NCI-H2196 treated with DMSO at 0.1 percent for 48 hours (cell line): ENCODE data around the gene PAX2.

Source experiments
- DNase-seq: peaks from one replicate; lab custom pipeline; 2025; ENCODE audit not compliant: unreplicated experiment; lab: John Stamatoyannopoulos, UW

PAX2 gene

GRCh38 chr10:100737355-100738054 is 7.9 kb upstream of the PAX2 start:
- DNase-seq, result no peak

GRCh38 chr10:100738055-100738827 is 7.1 kb upstream of the PAX2 start:
- DNase-seq, result no peak

- no peak for DNase-seq
Measured at GRCh38 chr10:100739517-100740368, 5.6 kb upstream of the PAX2 start.

- no peak for DNase-seq
Measured at GRCh38 chr10:100740476-100741377, 4.7 kb upstream of the PAX2 start.

- DNase-seq, result no peak
Measured at GRCh38 chr10:100741378-100742075, 3.9 kb upstream of the PAX2 start.

GRCh38 chr10:100742076-100742771 is 3.2 kb upstream of the PAX2 start:
- no peak for DNase-seq

- DNase-seq, result no peak
Measured at GRCh38 chr10:100742936-100743335, 2.4 kb upstream of the PAX2 start.

GRCh38 chr10:100743626-100744135 is 1.7 kb upstream of the PAX2 start:
- peak; percentile 18 for DNase-seq

- DNase-seq, result no peak
Measured at GRCh38 chr10:100744136-100744986, 1.0 kb upstream of the PAX2 start.

- no peak for DNase-seq
Measured at GRCh38 chr10:100745882-100746783, 751 bp downstream of the PAX2 start.

GRCh38 chr10:100746784-100747455 is 1.5 kb downstream of the PAX2 start:
- DNase-seq, result no peak

GRCh38 chr10:100747456-100748230 is 2.3 kb downstream of the PAX2 start:
- no peak for DNase-seq

GRCh38 chr10:100748231-100749058 is 3.1 kb downstream of the PAX2 start:
- no peak for DNase-seq

- DNase-seq, result no peak
Measured at GRCh38 chr10:100749059-100749308, 3.6 kb downstream of the PAX2 start.
